Effector memory CD4-positive, alpha-beta T cell (primary cell): Measurements from ENCODE around the gene SEMA4A.

Experiments used
- DNase-seq, 3 donors: peaks; one replicate each; pipeline ENCODE4 v3.0.0-alpha.2; 2020
- H3K27ac ChIP-seq: 2 replicates; pipeline ENCODE4 v1.7.0; 2013; ENCODE audit warnings: mild to moderate bottlenecking, low read length, moderate library complexity; ENCODE audit not compliant: insufficient read depth, poor library complexity, severe bottlenecking
- H3K27me3 ChIP-seq: replicated peaks from 2 replicates; pipeline ENCODE4 v1.7.0; 2013; ENCODE audit warnings: mild to moderate bottlenecking, low read length; ENCODE audit not compliant: insufficient read depth, control insufficient read depth, poor library complexity, severe bottlenecking
- H3K36me3 ChIP-seq: 2 replicates; pipeline ENCODE4 v1.7.0; 2013; ENCODE audit warnings: mild to moderate bottlenecking, low read length, moderate library complexity; ENCODE audit not compliant: control insufficient read depth, insufficient read depth
- H3K4me1 ChIP-seq: 2 replicates; pipeline ENCODE4 v1.7.0; 2013; ENCODE audit warnings: low read length, mild to moderate bottlenecking; ENCODE audit not compliant: control insufficient read depth, insufficient read depth, poor library complexity, severe bottlenecking
- H3K4me3 ChIP-seq: 2 replicates; pipeline ENCODE4 v1.7.0; 2013; ENCODE audit warnings: low read length, low read depth, mild to moderate bottlenecking; ENCODE audit not compliant: insufficient read depth, poor library complexity, severe bottlenecking
- H3K9me3 ChIP-seq: 2 replicates; pipeline ENCODE4 v1.7.0; 2013; ENCODE audit warnings: mild to moderate bottlenecking, low read length, moderate library complexity; ENCODE audit not compliant: control insufficient read depth

Gene SEMA4A

GRCh38 chr1:156160743-156161171, 7.4 kb downstream of the SEMA4A start:
- H3K9me3 ChIP-seq = no peaks in the 10 kb centered on the region
- H3K27me3 ChIP-seq = no peaks in the 10 kb centered on the region
- peaks cover 9% of the 10 kb centered on the region for H3K4me1 ChIP-seq
- peak overlapping the region; percentile 48 for H3K4me3 ChIP-seq
- DNase-seq = peak; percentile 52 to 65 (median 60)
- no peaks in the 10 kb centered on the region for H3K36me3 ChIP-seq
- H3K27ac ChIP-seq = no peak overlapping the region

- Histone ChIP-seq H3K27me3 (no peaks in the 10 kb centered on the region), H3K27ac (no peak overlapping the region)
- no peak for DNase-seq
These were observed 9.1 kb downstream of the SEMA4A start for GRCh38 chr1:156162430-156163037.

GRCh38 chr1:156163712-156164111, 10.3 kb downstream of the SEMA4A start:
- H3K27ac ChIP-seq = no peak overlapping the region
- no peak for DNase-seq
- H3K4me1 ChIP-seq = peaks cover 9% of the 10 kb centered on the region
- no peaks in the 10 kb centered on the region for H3K9me3 ChIP-seq
- H3K36me3 ChIP-seq = no peaks in the 10 kb centered on the region
- no peaks in the 10 kb centered on the region for H3K27me3 ChIP-seq
- H3K4me3 ChIP-seq = no peak overlapping the region

More at GRCh38 chr1:156162430-156163037, 9.1 kb downstream of the SEMA4A start:
- Histone ChIP-seq H3K4me1 (peaks cover 9% of the 10 kb centered on the region), H3K36me3 (no peaks in the 10 kb centered on the region), H3K9me3 (no peaks in the 10 kb centered on the region), H3K4me3 (no peak overlapping the region)

- no peak for DNase-seq
- H3K27me3 ChIP-seq = no peaks in the 10 kb centered on the region
- H3K9me3 ChIP-seq = no peaks in the 10 kb centered on the region
- no peak overlapping the region for H3K4me3 ChIP-seq
- H3K27ac ChIP-seq = no peak overlapping the region
- no peaks in the 10 kb centered on the region for H3K36me3 ChIP-seq
- peaks cover 9% of the 10 kb centered on the region for H3K4me1 ChIP-seq
These were observed 10.9 kb downstream of the SEMA4A start for GRCh38 chr1:156164125-156164831.

GRCh38 chr1:156165083-156165482, 11.7 kb downstream of the SEMA4A start:
- Histone ChIP-seq H3K4me3 (no peak overlapping the region), H3K27ac (no peak overlapping the region), H3K36me3 (no peaks in the 10 kb centered on the region), H3K4me1 (peaks cover 9% of the 10 kb centered on the region), H3K9me3 (no peaks in the 10 kb centered on the region), H3K27me3 (no peaks in the 10 kb centered on the region)
- DNase-seq = no peak

GRCh38 chr1:156167536-156167935, 14.2 kb downstream of the SEMA4A start:
- DNase-seq = no peak
- H3K27me3 ChIP-seq = no peaks in the 10 kb centered on the region
- no peaks in the 10 kb centered on the region for H3K4me1 ChIP-seq
- H3K27ac ChIP-seq = no peak overlapping the region
- H3K4me3 ChIP-seq = no peak overlapping the region
- no peaks in the 10 kb centered on the region for H3K9me3 ChIP-seq
- no peaks in the 10 kb centered on the region for H3K36me3 ChIP-seq

GRCh38 chr1:156172696-156173470, 19.5 kb downstream of the SEMA4A start:
- no peaks in the 10 kb centered on the region for H3K9me3 ChIP-seq
- H3K4me1 ChIP-seq = no peaks in the 10 kb centered on the region
- no peak for DNase-seq
- no peak overlapping the region for H3K27ac ChIP-seq
- no peaks in the 10 kb centered on the region for H3K36me3 ChIP-seq
- no peaks in the 10 kb centered on the region for H3K27me3 ChIP-seq
- no peak overlapping the region for H3K4me3 ChIP-seq

- Histone ChIP-seq H3K27ac (no peak overlapping the region), H3K27me3 (no peaks in the 10 kb centered on the region), H3K36me3 (no peaks in the 10 kb centered on the region), H3K4me3 (no peak overlapping the region), H3K9me3 (no peaks in the 10 kb centered on the region), H3K4me1 (no peaks in the 10 kb centered on the region)
- DNase-seq = no peak
These were observed 23.3 kb downstream of the SEMA4A start for GRCh38 chr1:156176610-156177210.

- no peak for DNase-seq
- H3K36me3 ChIP-seq = no peaks in the 10 kb centered on the region
- no peak overlapping the region for H3K4me3 ChIP-seq
- H3K9me3 ChIP-seq = no peaks in the 10 kb centered on the region
- H3K4me1 ChIP-seq = no peaks in the 10 kb centered on the region
- H3K27ac ChIP-seq = no peak overlapping the region
- no peaks in the 10 kb centered on the region for H3K27me3 ChIP-seq
These were observed 24.7 kb downstream of the SEMA4A start for GRCh38 chr1:156177919-156178654.
